Measurements from ENCODE around the gene PDLIM3.

DNA sequence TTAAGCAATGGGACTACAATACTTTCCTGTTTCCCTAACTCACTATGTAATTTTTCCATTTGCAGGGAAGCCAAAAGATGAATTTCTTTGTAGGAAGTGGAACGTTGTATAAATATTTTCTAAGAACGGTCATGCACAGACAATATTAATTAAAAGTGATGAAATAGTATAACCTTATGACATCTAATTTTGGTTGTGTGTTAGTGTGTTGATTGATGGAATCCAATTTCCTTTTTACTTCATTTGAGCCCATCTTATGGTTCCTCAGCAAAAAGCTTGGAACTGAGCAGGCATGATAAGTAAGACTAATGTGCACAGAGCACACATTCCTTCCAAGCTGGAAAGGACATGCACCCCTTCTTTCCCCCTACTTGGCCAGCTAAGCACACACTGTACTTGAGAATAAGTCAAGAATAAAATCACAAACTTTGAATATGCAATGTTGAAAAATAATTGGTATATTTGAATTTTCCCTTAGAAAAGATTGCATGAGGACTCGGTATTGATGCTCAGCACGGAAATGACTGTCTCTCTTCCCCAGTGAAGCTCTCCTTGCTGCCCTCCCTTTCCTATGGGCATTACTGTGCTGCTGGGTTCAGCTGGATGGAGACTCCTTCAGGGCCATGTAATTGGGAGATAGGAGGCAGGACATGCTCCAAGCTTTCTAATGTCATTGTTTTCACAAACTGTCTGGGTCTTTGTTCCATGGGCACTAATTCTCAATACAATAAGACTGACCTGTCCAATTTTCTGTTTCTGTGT is 19.2 kb upstream of the PDLIM3 start:
- TF ChIP-seq, protein P1, sequence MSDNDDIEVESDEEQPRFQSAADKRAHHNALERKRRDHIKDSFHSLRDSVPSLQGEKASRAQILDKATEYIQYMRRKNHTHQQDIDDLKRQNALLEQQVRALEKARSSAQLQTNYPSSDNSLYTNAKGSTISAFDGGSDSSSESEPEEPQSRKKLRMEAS (IDR thresholded peaks at IDR 0.05), result no peak
- no peak for TF ChIP-seq EP300 (IDR thresholded peaks at IDR 0.05; ENCODE audit: borderline replicate concordance)
- TF ChIP-seq FOXM1 (IDR thresholded peaks at IDR 0.05; ENCODE audit: borderline replicate concordance, low read depth), result no peak
- TF ChIP-seq CREB1 (IDR thresholded peaks at IDR 0.05; ENCODE audit: low read depth), result no peak
- no peak for TF ChIP-seq TEAD4 (IDR thresholded peaks at IDR 0.05)
- TF ChIP-seq TAF1 (IDR thresholded peaks at IDR 0.05; ENCODE audit: low read depth), result no peak
- TF ChIP-seq NFIC (IDR thresholded peaks at IDR 0.05), result no peak
- no peak for TF ChIP-seq EGR1 (IDR thresholded peaks at IDR 0.05)
